ENCODE results near the gene ZC3HAV1. TPM values are rescaled to one million over a fixed set of nuclear protein-coding genes. Genes with fewer than 3 reads are reported as not detected.
A peak's percentile ranks its signal among the peaks of the same experiment; 100 is the strongest.

The ZC3HAV1 gene
- total and polyA plus RNA-seq, 9 of the 15 experiments (the other 6 are each of a cell fraction or from before 2014, with no cell fraction given): 11.9 to 40.5 (median 23.9) TPM

GRCh38 chr7:139118805-139119485 lies 9.4 kb upstream of the ZC3HAV1 start:
- Histone ChIP-seq H4K20me1 (replicated peaks; ENCODE audit: control insufficient read depth, insufficient read depth, low read length) (no peaks in the 10 kb centered on the region), H3K4me1 (replicated peaks in 1 of 2; ENCODE audit: control insufficient read depth in 2 of 2, insufficient read depth in 2 of 2, low read length in 2 of 2) (peaks cover 25 to 38% of the 10 kb centered on the region in 2 experiments), H3K4me3 (no peak overlapping the region), H3K9ac (ENCODE audit: insufficient read depth in 1 of 2, low read depth in 2 of 2, low read length in 2 of 2) (peak overlapping the region; percentile 32 to 66; a peak in 3 of 4 replicates), H3K9me1 (ENCODE audit: control insufficient read depth, insufficient read depth, low read length) (no peaks in the 10 kb centered on the region), H2AFZ (ENCODE audit: low read depth, low read length) (peak overlapping the region; percentile 82), H3K27ac (ENCODE audit: extremely low read depth, low read depth, low read length) (peak overlapping the region; percentile 76), H3K4me2 (ENCODE audit: insufficient read depth, low read length) (peak overlapping the region; percentile 72), H3K36me3 (ENCODE audit: control insufficient read depth, insufficient read depth, low read length) (no peaks in the 10 kb centered on the region), H3K79me2 (ENCODE audit: control insufficient read depth, insufficient read depth, low read length) (no peaks in the 10 kb centered on the region), H3K9me3 (replicated peaks; ENCODE audit: control insufficient read depth, insufficient read depth, low read depth, low read length) (no peaks in the 10 kb centered on the region; the same call in 1 of the 2 replicates), H3K27me3 (ENCODE audit: control insufficient read depth in 2 of 2, insufficient read depth in 2 of 2, low read length in 2 of 2) (no peaks in the 10 kb centered on the region)
- BruUV-seq (replicated peaks): no TSS peak
- FAIRE-seq: peak; percentile 90
- DNase-seq (ENCODE audit: extremely low read depth in 1 of 4, low spot score in 3 of 4): peak; percentile 78 to 89 (median 82)
- ChIA-PET CTCF (ENCODE audit: low intra/inter-chr PET ratio) (interaction anchor here (0.6 kb wide), 1 partner anchor 10 kb away, joined by 3 read pairs; no protein-coding TSS in a partner anchor), POLR2A (interaction anchor here (1.0 to 2.3 kb wide), 10 partner anchors 9 to 210 kb away, joined by 3 to 13 read pairs (median 4); a partner anchor contains a TSS)
- WGBS (ENCODE audit: insufficient coverage, low coverage, missing lambda C conversion rate): 3% methylated on average over 7 of the region's 7 CpGs
- in situ Hi-C loops (cut with MboI): no loop called here
- intact Hi-C loops (cut with micrococcal nuclease): no loop called here
- ATAC-seq: peak; percentile 84
- TF ChIP-seq NFXL1 (CRISPR knock-in tag; IDR thresholded peaks at IDR 0.05) (peak; percentile 80), RBBP5 (IDR thresholded peaks at IDR 0.05; ENCODE audit: borderline replicate concordance, insufficient read depth, low read length, poor library complexity, severe bottlenecking) (peak; percentile 86), TEAD2 (tag; IDR thresholded peaks at IDR 0.05) (no peak; the same call in 1 of the 2 replicates), HOMEZ (CRISPR knock-in tag; IDR thresholded peaks at IDR 0.05) (no peak), TFAP4 (CRISPR knock-in tag; IDR thresholded peaks at IDR 0.05; ENCODE audit: borderline replicate concordance) (peak; percentile 58; the same call in 1 of the 2 replicates), ZNF764 (CRISPR knock-in tag; IDR thresholded peaks at IDR 0.05; ENCODE audit: low read depth) (no peak), ZNF695 (CRISPR knock-in tag; IDR thresholded peaks at IDR 0.05) (no peak), RFX1 (IDR thresholded peaks at IDR 0.05) (no peak), CUX1 (CRISPR knock-in tag; IDR thresholded peaks at IDR 0.05) (peak; percentile 88), ARID2 (IDR thresholded peaks at IDR 0.05) (no peak)
- TF ChIP-seq, protein P1, sequence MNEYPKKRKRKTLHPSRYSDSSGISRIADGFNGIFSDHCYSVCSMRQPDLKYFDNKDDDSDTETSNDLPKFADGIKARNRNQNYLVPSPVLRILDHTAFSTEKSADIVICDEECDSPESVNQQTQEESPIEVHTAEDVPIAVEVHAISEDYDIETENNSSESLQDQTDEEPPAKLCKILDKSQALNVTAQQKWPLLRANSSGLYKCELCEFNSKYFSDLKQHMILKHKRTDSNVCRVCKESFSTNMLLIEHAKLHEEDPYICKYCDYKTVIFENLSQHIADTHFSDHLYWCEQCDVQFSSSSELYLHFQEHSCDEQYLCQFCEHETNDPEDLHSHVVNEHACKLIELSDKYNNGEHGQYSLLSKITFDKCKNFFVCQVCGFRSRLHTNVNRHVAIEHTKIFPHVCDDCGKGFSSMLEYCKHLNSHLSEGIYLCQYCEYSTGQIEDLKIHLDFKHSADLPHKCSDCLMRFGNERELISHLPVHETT (CRISPR knock-in tag; conservative IDR thresholded peaks at IDR 0.05 in 1 of 2, IDR thresholded peaks at IDR 0.05 in 1 of 2): peak in 1 of 2 experiments; percentile 83; a peak in 2 of 4 replicates

Data from K562 (cell line).